ENCODE data around the gene HCRTR1.

HCRTR1 gene

DNA sequence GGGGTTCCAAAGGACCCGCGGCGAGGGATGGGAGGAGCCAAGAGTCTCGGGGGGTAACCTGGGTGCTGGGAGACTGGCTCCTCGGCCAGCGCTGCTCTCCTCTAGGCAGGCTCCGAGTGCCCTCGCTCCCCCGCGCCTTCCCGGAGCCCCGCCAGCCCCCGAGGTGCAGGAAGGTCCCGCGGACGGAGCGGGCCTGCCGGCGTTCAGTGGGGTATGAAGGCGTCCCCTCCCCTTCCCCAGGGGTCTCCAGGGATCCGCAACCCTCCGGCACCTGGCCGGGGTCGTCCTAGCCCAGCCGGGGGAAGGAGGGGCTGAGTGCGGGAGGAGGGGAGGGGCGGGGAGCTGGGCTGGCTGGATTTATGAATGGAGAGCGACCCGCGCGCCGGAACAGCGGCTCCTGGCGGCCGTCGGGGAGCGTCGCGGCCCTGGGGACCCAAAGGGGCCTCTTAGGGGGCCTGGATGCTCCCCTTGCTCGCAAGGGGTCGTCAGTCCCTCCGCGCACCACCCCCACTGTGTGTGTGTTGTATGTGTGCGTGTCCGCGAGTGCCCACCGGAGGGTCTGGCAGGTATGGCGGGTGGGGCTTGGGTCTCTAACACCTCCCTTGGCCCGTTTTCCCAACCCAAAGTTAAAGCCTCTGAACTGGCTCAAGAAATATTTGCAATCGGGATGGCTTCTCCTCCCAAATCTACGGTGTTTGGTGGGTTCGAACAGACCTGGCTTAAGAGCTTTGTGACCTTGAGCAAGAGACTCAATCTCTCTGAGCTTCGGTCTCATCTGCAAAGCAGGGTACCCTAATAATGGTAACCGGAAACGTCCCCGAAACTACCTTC lies 642 bp downstream of the HCRTR1 start:
- Histone ChIP-seq H3K4me2 (peak overlapping the region; percentile 93 to 100 (median 99)), H3K36me3 (no peaks in the 10 kb centered on the region), H3K9me3 (replicated peaks in 1 of 11) (peaks cover 0 to 3% (median 0%) of the 10 kb centered on the region in 11 experiments; a peak in 1 of 22 replicates), H4K20me1 (0 out of 22 replicates have a peak, but pooled peaks cover 0 to 5% (median 0%) of the 10 kb centered on the region in 11 experiments), H3K4me3 (peak overlapping the region; percentile 60 to 74 (median 66)), H3K27me3 (peaks cover 0 to 21% (median 15%) of the 10 kb centered on the region in 11 experiments; a peak in 16 of 22 replicates), H3K27ac (peak overlapping the region in 10 of 11 experiments; percentile 27 to 73 (median 54); a peak in 17 of 22 replicates), H3K9ac (peak overlapping the region; percentile 61 to 80 (median 74)), H3K4me1 (peaks cover 44 to 67% (median 54%) of the 10 kb centered on the region in 10 experiments)
- TF ChIP-seq Cebpa-rat (IDR thresholded peaks at IDR 0.05) = no peak

DNA sequence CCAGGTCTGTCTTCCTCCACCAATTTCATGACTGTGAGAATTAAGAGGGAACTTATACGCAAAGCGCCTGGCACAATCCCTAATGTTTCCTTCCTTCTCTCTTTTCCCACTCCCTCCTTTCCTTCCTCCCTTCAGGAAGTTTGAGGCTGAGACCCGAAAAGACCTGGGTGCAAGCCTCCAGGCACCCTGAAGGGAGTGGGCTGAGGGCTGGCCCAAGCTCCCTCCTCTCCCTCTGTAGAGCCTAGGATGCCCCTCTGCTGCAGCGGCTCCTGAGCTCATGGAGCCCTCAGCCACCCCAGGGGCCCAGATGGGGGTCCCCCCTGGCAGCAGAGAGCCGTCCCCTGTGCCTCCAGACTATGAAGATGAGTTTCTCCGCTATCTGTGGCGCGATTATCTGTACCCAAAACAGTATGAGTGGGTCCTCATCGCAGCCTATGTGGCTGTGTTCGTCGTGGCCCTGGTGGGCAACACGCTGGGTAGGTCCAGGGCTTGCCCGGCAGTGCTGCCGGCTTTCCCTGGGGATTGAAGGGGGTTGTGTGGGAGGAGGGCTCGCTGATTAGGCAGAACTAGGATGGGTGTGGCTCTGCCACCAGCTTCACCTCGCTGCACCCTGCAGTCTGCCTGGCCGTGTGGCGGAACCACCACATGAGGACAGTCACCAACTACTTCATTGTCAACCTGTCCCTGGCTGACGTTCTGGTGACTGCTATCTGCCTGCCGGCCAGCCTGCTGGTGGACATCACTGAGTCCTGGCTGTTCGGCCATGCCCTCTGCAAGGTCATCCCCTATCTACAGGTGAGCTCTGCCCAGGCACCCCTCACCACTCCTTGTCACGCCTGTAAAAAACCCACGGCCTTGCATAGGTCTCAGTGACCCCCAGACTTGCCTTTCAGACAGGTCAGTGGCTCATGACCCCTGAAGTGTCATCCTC lies 1.7 kb downstream of the HCRTR1 start:
- Histone ChIP-seq H4K20me1 (0 out of 22 replicates have a peak, but pooled peaks cover 0 to 5% (median 0%) of the 10 kb centered on the region in 11 experiments), H3K9me3 (replicated peaks in 1 of 11) (no peaks in the 10 kb centered on the region), H3K27me3 (peaks cover 0 to 21% (median 15%) of the 10 kb centered on the region in 11 experiments; a peak in 16 of 22 replicates), H3K4me1 (peaks cover 45 to 68% (median 54%) of the 10 kb centered on the region in 10 experiments), H3K27ac (peak overlapping the region in 5 of 11 experiments; percentile 3 to 35 (median 23); a peak in 4 of 22 replicates), H3K36me3 (0 out of 22 replicates have a peak, but pooled peaks cover 0 to 4% (median 0%) of the 10 kb centered on the region in 11 experiments), H3K4me2 (peak overlapping the region; percentile 93 to 100 (median 99)), H3K9ac (peak overlapping the region in 8 of 11 experiments; percentile 18 to 77 (median 41); a peak in 9 of 22 replicates), H3K4me3 (no peak overlapping the region)
- TF ChIP-seq Cebpa-rat (IDR thresholded peaks at IDR 0.05) = no peak

DNA sequence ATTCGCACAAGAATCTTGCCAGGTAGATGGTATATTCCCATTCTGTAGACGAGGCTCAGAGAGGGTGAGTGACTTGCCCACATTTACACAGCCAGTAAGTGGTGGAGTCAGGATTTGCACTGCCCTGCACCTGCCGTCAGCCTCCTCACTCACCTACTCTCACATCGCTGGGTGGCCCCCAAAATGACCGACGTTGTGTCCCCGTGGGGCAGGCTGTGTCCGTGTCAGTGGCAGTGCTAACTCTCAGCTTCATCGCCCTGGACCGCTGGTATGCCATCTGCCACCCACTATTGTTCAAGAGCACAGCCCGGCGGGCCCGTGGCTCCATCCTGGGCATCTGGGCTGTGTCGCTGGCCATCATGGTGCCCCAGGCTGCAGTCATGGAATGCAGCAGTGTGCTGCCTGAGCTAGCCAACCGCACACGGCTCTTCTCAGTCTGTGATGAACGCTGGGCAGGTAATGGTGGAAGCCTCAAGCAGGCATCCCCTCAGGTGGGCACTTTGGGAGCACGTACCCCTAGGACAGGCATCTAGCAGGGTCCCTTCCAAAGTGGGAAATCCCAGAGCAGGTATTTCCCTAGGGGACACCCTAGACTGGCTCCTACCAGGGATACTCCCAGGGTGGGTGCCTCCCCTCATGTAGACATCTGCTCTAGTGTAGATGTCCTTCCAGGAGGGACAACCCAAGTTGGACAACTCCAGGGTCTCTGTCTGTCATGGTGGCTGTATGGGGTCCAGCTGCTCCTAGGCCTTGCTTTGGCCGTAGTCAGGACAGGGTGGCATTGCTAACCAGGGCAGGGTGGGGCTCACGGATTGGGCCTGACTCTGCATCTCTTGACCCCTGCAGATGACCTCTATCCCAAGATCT lies 3.4 kb downstream of the HCRTR1 start:
- 0 out of 22 replicates have a peak, but pooled peaks cover 0 to 4% (median 0%) of the 10 kb centered on the region in 11 experiments for H3K36me3 ChIP-seq
- H3K9ac ChIP-seq = no peak overlapping the region
- H3K4me3 ChIP-seq = no peak overlapping the region
- H3K27ac ChIP-seq = no peak overlapping the region
- peaks cover 0 to 10% (median 0%) of the 10 kb centered on the region in 11 experiments; a peak in 2 of 22 replicates for H4K20me1 ChIP-seq
- H3K27me3 ChIP-seq = peaks cover 0 to 21% (median 15%) of the 10 kb centered on the region in 11 experiments; a peak in 16 of 22 replicates
- H3K4me2 ChIP-seq = peak overlapping the region in 4 of 11 experiments; percentile 97 to 99 (median 99); a peak in 4 of 22 replicates
- H3K9me3 ChIP-seq (replicated peaks in 1 of 11) = no peaks in the 10 kb centered on the region
- peaks cover 48 to 60% (median 56%) of the 10 kb centered on the region in 10 experiments for H3K4me1 ChIP-seq
- no peak for TF ChIP-seq Cebpa-rat (IDR thresholded peaks at IDR 0.05)

DNA sequence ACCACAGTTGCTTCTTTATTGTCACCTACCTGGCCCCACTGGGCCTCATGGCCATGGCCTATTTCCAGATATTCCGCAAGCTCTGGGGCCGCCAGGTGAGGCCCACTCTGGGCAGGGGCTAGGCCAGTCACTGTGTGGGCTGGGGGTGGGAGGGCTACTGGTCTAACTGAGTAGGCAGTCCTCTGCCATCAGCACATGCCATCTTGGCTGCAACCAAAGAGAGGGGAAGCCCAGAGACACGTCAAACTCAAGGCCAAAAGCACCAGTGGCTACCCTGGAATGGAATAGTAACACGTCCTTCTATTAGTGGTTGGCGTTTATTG lies 4.0 kb downstream of the HCRTR1 start:
- Histone ChIP-seq H4K20me1 (peaks cover 0 to 10% (median 0%) of the 10 kb centered on the region in 11 experiments; a peak in 2 of 22 replicates), H3K9me3 (replicated peaks in 1 of 11) (no peaks in the 10 kb centered on the region), H3K27ac (no peak overlapping the region), H3K27me3 (peaks cover 0 to 21% (median 15%) of the 10 kb centered on the region in 11 experiments; a peak in 16 of 22 replicates), H3K4me2 (no peak overlapping the region), H3K9ac (no peak overlapping the region), H3K4me3 (no peak overlapping the region), H3K36me3 (peaks cover 0 to 4% (median 0%) of the 10 kb centered on the region in 11 experiments; a peak in 1 of 22 replicates), H3K4me1 (peaks cover 51 to 64% (median 59%) of the 10 kb centered on the region in 10 experiments)
- TF ChIP-seq Cebpa-rat (IDR thresholded peaks at IDR 0.05) = no peak

DNA sequence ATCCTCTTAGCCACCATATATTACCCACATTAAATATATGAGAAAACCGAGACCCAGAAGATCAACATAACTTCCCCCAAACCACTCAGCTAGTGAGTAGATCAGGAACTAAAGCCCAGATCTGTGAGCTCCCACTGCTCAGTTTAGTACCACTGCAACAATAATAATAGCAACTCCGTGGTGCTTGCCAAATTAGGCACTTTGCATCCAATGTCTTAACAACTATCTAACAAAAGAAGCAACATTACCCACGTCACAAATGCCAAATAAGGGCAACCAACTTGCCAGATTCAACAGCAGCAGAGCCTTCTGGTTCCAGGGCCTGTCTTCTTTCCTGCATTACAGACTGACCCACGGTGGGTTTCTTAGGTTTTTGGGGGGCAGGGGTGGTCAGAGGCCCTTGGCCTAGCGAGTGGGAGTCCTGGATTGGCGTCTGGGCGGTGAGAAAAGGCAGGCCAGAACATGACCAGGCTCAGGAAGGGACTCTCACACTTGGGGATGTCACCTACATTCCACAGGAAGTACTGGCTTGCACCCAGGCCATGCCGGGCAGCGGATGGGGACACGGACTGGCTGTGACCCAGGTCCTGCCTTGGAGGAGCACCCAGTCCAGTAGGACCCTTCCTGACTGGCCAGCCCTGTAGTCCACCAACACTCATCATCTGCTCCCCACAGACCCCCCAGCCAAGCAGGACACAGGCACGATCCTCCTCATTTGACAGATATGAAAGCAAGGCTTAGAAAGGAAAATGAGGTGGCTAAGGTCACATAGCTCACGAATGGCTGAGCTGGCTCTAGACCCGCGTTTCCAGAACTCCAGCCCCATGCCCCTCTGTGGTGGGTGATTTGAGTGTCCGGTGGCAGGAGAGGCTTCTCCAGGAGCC lies 4.6 kb downstream of the HCRTR1 start:
- TF ChIP-seq Cebpa-rat (IDR thresholded peaks at IDR 0.05) = no peak

GRCh38 chr1:31623365-31623764 lies 5.9 kb downstream of the HCRTR1 start:
- H3K4me1 ChIP-seq = peaks cover 40 to 78% (median 64%) of the 10 kb centered on the region in 10 experiments
- H3K9me3 ChIP-seq (replicated peaks in 1 of 11) = no peaks in the 10 kb centered on the region
- no peak overlapping the region for H3K9ac ChIP-seq
- no peak overlapping the region for H3K4me3 ChIP-seq
- H3K27ac ChIP-seq = peak overlapping the region in 5 of 11 experiments; percentile 29 to 66 (median 59); a peak in 6 of 22 replicates
- peaks cover 5 to 16% (median 10%) of the 10 kb centered on the region in 11 experiments; a peak in 20 of 22 replicates for H3K36me3 ChIP-seq
- H4K20me1 ChIP-seq = peaks cover 0 to 17% (median 0%) of the 10 kb centered on the region in 11 experiments; a peak in 2 of 22 replicates
- TF ChIP-seq Cebpa-rat (IDR thresholded peaks at IDR 0.05) = no peak
- 0 out of 22 replicates have a peak, but pooled peaks cover 0 to 5% (median 0%) of the 10 kb centered on the region in 11 experiments for H3K27me3 ChIP-seq
- peak overlapping the region; percentile 29 to 81 (median 62) for H3K4me2 ChIP-seq

More for the DNA sequence above, 4.6 kb downstream of the HCRTR1 start:
- peak overlapping the region in 3 of 11 experiments; percentile 6 to 27 (median 25); a peak in 3 of 22 replicates for H3K27ac ChIP-seq
- H3K27me3 ChIP-seq = peaks cover 0 to 14% (median 8%) of the 10 kb centered on the region in 11 experiments; a peak in 16 of 22 replicates
- no peak overlapping the region for H3K4me3 ChIP-seq
- H3K4me2 ChIP-seq = no peak overlapping the region
- H3K9me3 ChIP-seq (replicated peaks in 1 of 11) = no peaks in the 10 kb centered on the region
- H3K4me1 ChIP-seq = peaks cover 44 to 67% (median 63%) of the 10 kb centered on the region in 10 experiments
- H3K36me3 ChIP-seq = peaks cover 0 to 4% (median 0%) of the 10 kb centered on the region in 11 experiments; a peak in 4 of 22 replicates
- no peak overlapping the region for H3K9ac ChIP-seq
- H4K20me1 ChIP-seq = peaks cover 0 to 10% (median 0%) of the 10 kb centered on the region in 11 experiments; a peak in 2 of 22 replicates

DNA sequence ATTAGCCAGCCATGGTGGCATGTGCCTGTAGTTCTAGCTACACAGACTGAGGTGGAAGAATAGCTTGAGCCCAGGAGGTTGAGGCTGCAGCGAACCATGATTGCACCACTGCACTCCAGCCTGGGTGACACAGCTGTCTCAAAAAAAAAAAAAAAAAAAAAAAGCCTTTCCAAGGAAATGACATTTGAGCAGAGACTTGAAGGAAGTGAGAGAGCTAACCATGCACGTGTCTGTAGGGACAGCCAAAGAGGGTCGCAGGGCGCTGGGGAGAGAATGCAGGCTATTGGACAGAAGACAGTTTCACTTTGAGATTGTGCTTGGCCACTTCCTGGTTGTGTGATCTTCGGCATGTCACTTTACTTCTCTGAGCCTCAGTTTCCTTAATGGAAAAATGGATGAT lies 6.8 kb downstream of the HCRTR1 start:
- peak in 2 of 11 experiments; percentile 16 to 29; a peak in 1 of 22 replicates for TF ChIP-seq Cebpa-rat (IDR thresholded peaks at IDR 0.05)
- Histone ChIP-seq H3K36me3 (peaks cover 15 to 26% (median 19%) of the 10 kb centered on the region in 11 experiments), H3K27me3 (no peaks in the 10 kb centered on the region), H3K4me1 (peaks cover 30 to 69% (median 54%) of the 10 kb centered on the region in 10 experiments), H3K27ac (peak overlapping the region in 8 of 11 experiments; percentile 30 to 69 (median 63); a peak in 16 of 22 replicates), H3K4me3 (no peak overlapping the region), H4K20me1 (peaks cover 0 to 25% (median 0%) of the 10 kb centered on the region in 11 experiments; a peak in 2 of 22 replicates), H3K9me3 (replicated peaks in 1 of 11) (no peaks in the 10 kb centered on the region), H3K4me2 (peak overlapping the region; percentile 29 to 81 (median 62)), H3K9ac (peak overlapping the region in 3 of 11 experiments; percentile 14 to 30 (median 25); a peak in 2 of 22 replicates)
